CD4-positive, alpha-beta T cell treated with Interferon gamma for 1 hour (primary cell): ENCODE data around the gene YIF1A.
"Not testable (repeated sequence)": the region's sequence is repeated elsewhere in the genome, so short reads cannot be mapped to it uniquely, and the experiment has no call there.

ENCODE experiments used
- DNase-seq: peaks from one replicate; pipeline ENCODE4 v3.0.0-alpha.2; 2020

YIF1A gene

DNA sequence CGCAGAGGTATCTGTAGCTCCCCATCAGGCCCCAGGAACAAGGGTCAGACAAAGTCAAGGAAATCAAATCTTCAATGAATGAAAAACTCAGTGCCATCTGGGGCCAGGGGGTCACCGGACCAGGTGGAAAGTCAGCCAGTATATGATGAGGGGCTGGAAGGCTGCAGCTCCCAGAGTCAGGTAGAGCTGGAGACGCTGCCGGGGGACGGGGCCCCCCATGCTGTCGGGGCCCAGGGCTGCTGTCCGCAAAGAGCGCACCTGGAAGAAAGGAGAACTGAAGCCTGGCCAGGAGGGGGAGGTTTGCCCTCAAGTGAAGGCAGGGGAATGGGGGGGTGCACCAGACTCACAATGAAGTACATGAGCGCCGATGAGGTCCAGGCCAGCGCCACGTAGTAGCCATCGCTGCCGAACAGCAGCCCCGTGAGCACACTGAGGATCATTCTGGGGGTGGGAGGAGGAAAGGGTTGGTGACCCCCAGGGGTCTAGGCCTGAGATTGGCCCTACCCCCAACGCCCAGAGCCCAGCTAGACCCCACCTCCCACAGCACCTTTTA lies 4.3 kb downstream of the YIF1A start:
- no peak for DNase-seq

GRCh38 chr11:66283461-66284105 lies 5.4 kb downstream of the YIF1A start:
- no peak for DNase-seq

DNA sequence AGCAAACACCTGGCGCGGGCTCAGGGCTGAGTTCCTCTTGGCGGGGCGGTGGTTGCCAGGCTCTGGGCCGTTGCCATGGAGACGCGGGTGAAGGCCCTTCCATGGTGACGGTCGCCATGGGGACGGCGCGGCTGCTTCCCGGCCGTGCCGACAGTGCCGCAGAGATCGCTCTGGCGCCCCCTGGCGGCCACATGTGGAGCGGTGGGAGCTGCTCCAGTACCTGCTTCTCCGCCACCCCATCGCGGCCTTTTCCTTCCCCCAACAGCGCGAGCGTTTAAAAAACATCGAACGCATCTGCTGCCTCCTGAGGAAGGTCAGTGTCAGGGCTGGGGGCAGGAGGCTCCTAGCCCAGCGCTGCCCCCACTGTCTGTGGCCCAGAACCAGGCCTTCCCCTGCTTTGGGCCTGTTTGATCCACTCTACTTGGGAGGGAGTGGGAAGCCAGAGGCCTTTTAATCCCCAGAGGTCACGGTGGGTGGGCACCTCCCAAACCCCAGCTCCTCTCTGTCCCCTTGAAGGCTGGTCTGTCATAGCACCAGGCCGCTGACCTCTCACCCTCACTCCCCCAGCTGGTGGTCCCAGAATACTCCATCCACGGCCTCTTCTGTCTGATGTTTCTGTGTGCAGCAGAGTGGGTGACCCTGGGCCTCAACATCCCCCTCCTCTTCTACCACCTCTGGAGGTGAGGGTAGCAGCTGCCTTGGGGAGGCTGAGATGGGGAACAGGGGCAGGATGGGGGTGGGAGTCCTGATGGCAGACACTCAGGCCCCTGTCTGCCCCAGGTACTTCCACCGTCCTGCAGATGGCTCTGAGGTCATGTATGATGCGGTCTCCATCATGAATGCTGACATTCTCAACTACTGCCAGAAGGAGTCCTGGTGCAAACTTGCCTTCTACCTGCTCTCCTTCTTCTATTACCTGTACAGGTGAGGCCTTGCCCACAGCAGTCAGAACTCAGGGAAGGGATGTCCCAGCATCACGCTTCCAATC lies 6.2 kb downstream of the YIF1A start:
- peak; percentile 100 for DNase-seq

GRCh38 chr11:66281776-66282467 lies 7.0 kb downstream of the YIF1A start:
- no peak for DNase-seq

- DNase-seq = no peak
Observed at GRCh38 chr11:66281001-66281400, 7.9 kb downstream of the YIF1A start.

DNA sequence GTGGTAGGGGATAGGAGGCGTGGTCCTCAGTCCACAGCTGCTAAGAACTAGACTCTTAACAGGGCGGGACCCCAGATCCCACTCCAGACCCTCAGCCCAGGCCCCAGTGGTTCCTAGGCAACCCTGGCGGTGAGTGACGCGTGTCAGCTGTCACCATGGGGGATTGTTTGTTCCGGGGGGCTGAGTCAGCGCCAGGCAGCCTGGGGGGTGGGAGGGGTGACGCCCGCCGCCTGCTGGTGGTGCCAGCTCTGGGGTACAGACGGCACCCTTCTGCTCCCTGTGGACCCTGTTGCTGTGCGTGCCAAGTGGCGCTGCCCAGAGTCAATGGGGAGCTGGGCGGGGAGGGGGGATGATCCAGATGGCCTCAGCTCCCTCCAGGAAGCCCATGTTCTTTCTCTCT lies 8.5 kb downstream of the YIF1A start:
- no peak for DNase-seq

GRCh38 chr11:66279092-66279734 lies 9.7 kb downstream of the YIF1A start:
- DNase-seq = no peak

DNA sequence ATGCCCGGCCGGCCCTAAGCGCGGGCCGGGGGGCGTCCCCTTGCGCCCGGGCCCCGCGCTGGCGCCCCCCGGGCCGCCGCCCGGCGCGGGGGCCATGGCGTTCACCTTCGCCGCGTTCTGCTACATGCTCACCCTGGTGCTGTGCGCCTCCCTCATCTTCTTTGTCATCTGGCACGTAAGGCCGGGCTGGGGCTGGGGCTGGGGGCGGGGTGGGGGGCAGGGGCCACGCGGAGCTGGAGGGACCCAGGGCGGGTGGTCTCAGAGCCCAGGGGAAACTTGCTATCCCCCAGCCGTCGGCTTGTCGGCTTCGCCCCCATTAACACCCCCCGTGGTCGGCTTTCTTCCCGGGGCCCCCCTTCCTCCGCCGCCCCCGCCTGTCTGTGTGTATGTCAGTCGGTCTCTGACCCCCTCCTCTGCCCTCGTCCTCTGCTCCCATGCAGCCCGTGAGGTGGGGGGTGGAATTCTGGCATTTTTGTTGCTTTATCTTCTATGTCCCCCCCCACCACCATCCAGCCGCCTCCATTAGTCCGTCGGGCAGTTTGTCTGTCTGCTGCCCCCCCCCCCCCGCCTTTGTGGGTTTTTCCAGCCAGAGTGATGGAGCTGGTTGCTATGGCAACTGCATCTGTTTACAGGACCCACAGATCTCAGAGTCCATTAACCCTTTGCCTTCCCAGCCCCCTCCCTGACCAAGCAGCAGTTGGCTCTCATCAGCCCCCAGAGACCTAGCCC lies 10.4 kb downstream of the YIF1A start:
- peak; percentile 48 for DNase-seq

DNA sequence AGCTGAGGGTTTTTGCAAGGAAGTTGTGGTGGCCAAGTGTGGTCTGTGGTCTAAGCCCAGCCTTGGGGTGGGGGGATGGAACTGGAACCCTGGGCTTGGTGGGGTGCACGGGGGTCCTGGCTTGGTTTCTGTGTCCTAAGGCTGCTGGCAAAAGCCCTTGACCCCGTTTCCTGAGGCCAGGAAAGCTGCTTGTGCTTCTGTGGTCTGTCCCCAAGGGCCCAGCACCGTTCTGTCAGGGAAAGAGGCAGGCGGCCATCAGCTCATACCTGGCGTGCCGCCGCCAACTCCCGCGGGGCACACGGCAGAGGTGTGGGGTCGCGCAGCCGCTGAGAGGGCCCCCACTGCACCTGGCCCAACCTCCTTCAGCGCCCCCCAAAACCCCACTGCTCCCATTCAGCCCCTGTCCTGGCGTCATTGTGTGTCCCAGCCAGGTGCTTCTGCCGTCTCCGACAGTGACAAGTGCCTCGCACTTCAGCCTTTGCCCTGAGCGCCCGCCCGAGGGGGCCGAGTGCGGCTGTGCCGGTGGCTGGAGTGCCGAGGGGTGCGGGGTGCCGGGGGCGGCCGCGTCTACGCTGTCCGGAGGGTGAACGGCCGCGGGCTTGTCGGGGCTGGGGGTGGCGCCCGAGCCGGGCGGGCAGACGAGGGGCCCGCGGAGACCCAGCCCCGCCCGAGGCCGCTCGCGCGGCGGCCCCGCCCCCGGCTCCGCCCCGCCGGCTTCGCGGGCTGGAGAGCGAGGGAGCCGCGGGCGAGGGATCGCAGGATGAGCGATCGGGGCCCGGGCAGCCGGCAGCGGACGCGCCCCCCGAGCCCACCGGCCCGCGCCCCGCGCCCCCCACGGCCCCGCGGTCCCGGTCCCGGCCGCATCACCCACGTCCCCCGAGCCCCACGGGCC lies 11.2 kb downstream of the YIF1A start, which contains the start of gene CNIH2:
Gene CNIH2 (plus strand): TSS at position 705 of the 892 bp plus-strand sequence. CDS start 282 bp downstream, outside the sequence.
- peak; percentile 35 for DNase-seq

- not testable (repeated sequence) for DNase-seq
Observed at GRCh38 chr11:66277064-66277463, 11.9 kb downstream of the YIF1A start.

- not testable (repeated sequence) for DNase-seq
Observed at GRCh38 chr11:66276619-66277018, 12.3 kb downstream of the YIF1A start.

DNA sequence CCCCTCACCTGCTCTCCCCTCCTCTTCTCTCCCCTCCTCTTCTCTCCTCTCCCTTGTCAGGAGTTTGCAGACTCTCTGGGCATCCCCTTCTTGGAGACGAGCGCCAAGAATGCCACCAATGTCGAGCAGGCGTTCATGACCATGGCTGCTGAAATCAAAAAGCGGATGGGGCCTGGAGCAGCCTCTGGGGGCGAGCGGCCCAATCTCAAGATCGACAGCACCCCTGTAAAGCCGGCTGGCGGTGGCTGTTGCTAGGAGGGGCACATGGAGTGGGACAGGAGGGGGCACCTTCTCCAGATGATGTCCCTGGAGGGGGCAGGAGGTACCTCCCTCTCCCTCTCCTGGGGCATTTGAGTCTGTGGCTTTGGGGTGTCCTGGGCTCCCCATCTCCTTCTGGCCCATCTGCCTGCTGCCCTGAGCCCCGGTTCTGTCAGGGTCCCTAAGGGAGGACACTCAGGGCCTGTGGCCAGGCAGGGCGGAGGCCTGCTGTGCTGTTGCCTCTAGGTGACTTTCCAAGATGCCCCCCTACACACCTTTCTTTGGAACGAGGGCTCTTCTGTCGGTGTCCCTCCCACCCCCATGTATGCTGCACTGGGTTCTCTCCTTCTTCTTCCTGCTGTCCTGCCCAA lies 12.8 kb downstream of the YIF1A start:
- no peak for DNase-seq

- DNase-seq = no peak
Observed at GRCh38 chr11:66275396-66275795, 13.5 kb downstream of the YIF1A start.

GRCh38 chr11:66274219-66274618 lies 14.7 kb downstream of the YIF1A start:
- DNase-seq = no peak

GRCh38 chr11:66272596-66272995 lies 16.3 kb downstream of the YIF1A start:
- DNase-seq = peak; percentile 39

- DNase-seq = no peak
Observed at GRCh38 chr11:66271816-66272215, 17.1 kb downstream of the YIF1A start.

GRCh38 chr11:66268952-66269905 lies 19.7 kb downstream of the YIF1A start:
- DNase-seq = no peak

- peak; percentile 100 for DNase-seq
Observed at GRCh38 chr11:66268244-66268951, 20.5 kb downstream of the YIF1A start, which contains the start of gene RAB1B. TSS of gene RAB1B (plus strand) at chr11:66268639. CDS start at chr11:66268680, 41 bp downstream.
